Upper lobe of left lung (tissue), 6 donors: ENCODE data around the gene SUGT1. TPM values are rescaled to one million over a fixed set of nuclear protein-coding genes. Genes with fewer than 3 reads are reported as not detected.

Experiments used
- ATAC-seq, 2 donors: fragments of 200-7000 bp; cut with Tn5 transposase; one replicate each; pipeline ENCODE4 v1.9.1; 2022; ENCODE audit warnings: mild to moderate bottlenecking in 2 of 2, moderate library complexity in 2 of 2; ENCODE audit not compliant: low FRiP score in 2 of 2
- DNase-seq, 2 donors: peaks; one replicate each; pipeline ENCODE4 v3.0.0-alpha.2; 2019 to 2020
- H3K27ac ChIP-seq, 4 donors: fragments of 200-600 bp; sonication (generic); one replicate each; pipeline ENCODE4 v1.5.1; 2016 to 2019
- H3K27me3 ChIP-seq, 4 donors: fragments of 200-600 bp; sonication (generic); one replicate each; pipeline ENCODE4 v1.5.1; 2017 to 2019
- H3K36me3 ChIP-seq, 4 donors: fragments of 200-600 bp; sonication (generic); one replicate each; pipeline ENCODE4 v1.5.1; 2016 to 2019
- H3K4me1 ChIP-seq, 4 donors: fragments of 200-600 bp; sonication (generic); one replicate each; pipeline ENCODE4 v1.5.1; 2018 to 2019
- H3K4me3 ChIP-seq, 4 donors: fragments of 200-600 bp; sonication (generic); one replicate each; pipeline ENCODE4 v1.5.1; 2017 to 2019; ENCODE audit warnings: mild to moderate bottlenecking in 2 of 4, moderate library complexity in 1 of 4
- H3K9me3 ChIP-seq, 4 donors: fragments of 200-600 bp; sonication (generic); one replicate each; pipeline ENCODE4 v1.5.1; 2018 to 2019
- EP300 ChIP-seq, 4 donors: sonication (generic); formaldehyde crosslinking; IDR thresholded peaks; one replicate each; pipeline ENCODE4 v1.5.1; 2017; ENCODE audit warnings: antibody characterized with exemption in 4 of 4, control low read depth in 2 of 4
- POLR2A ChIP-seq, 4 donors: fragments of 450-650 bp; IDR thresholded peaks; one replicate each; pipeline ENCODE4 v1.5.1; 2016 to 2017; ENCODE audit warnings: antibody characterized with exemption in 4 of 4, mild to moderate bottlenecking in 2 of 4
- POLR2AphosphoS5 ChIP-seq, 2 donors: sonication (generic); formaldehyde crosslinking; IDR thresholded peaks; one replicate each; pipeline ENCODE4 v1.5.1; 2017; ENCODE audit warnings: antibody characterized with exemption in 2 of 2
- WGBS, 2 donors: methylation state at CpG; one replicate each; pipeline ENCODE4 v1.1.5; 2017 to 2018; 5-methylcytosine and 5-hydroxymethylcytosine counted together
- total RNA-seq, 6 donors: library from RNA; depleted of rRNA in 4 of 6; stranded (reverse); fragments of >200 nt in 4 of 6; gene quantifications; one replicate each; pipeline versions ENCODE4 v1.1.0 to v1.2.1, GENCODE V29; 2016 to 2021
- TF ChIP-seq, protein P1 (sequence below), 6 experiments: fragments of 450-650 bp in 4 of 6; fragments of 200-600 bp in 2 of 6; sonication (generic) in 2 of 6; IDR thresholded peaks; one replicate each; pipeline ENCODE4 v1.5.1; 2016 to 2019; ENCODE audit warnings: antibody characterized with exemption in 6 of 6
- donor health status: DM: no; HTN: no; CAD: no; lungs with moderate emphysema.
- donor health status: DM: no; HTN: yes; CAD: no; lungs with severe emphysema.

Gene SUGT1
- total RNA-seq, 6 donors from 2014 or later = 19.9 to 43.7 (median 28.0) TPM

DNA sequence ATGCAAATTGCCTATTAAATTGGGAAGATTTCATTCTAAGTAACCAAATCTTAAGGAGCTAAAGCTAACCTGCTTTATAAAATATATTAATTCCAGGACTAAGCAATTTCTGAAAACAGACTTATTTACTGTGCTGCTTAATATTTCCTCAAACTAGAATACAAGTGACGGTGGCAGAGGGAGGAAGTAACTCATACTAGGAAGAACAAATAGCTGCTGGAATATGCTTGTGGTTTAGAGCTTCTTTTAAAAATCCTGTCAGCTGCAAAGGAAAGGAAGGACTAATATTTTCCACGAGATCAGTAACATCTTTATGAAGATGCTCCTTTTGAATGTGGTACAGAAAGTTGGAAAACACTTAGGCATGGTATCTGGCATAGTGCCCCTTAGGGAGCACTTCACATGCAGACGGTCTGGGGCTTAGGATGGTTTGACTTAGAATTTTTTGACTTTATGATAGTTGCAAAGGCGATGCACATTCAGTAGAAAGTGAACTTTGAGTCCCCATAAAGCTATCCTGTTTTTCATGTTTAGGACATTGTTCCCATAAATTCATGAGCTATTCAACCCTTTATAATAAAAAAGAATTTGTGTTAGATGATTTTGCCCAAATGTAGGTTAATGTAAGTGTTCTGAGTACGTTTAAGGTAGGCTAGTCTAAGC is 13.8 kb upstream of the SUGT1 start:
- Histone ChIP-seq H3K27me3 (no peaks in the 10 kb centered on the region), H3K9me3 (no peaks in the 10 kb centered on the region), H3K4me3 (no peak overlapping the region), H3K27ac (no peak overlapping the region), H3K4me1 (no peaks in the 10 kb centered on the region), H3K36me3 (peaks cover 2 to 42% (median 13%) of the 10 kb centered on the region in 4 donors)
- 78 to 81% methylated on average over 5 of the region's 5 CpGs for WGBS, 2 donors
- DNase-seq = no peak
- TF ChIP-seq, protein P1, sequence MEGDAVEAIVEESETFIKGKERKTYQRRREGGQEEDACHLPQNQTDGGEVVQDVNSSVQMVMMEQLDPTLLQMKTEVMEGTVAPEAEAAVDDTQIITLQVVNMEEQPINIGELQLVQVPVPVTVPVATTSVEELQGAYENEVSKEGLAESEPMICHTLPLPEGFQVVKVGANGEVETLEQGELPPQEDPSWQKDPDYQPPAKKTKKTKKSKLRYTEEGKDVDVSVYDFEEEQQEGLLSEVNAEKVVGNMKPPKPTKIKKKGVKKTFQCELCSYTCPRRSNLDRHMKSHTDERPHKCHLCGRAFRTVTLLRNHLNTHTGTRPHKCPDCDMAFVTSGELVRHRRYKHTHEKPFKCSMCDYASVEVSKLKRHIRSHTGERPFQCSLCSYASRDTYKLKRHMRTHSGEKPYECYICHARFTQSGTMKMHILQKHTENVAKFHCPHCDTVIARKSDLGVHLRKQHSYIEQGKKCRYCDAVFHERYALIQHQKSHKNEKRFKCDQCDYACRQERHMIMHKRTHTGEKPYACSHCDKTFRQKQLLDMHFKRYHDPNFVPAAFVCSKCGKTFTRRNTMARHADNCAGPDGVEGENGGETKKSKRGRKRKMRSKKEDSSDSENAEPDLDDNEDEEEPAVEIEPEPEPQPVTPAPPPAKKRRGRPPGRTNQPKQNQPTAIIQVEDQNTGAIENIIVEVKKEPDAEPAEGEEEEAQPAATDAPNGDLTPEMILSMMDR (IDR thresholded peaks at IDR 0.05) = no peak
- no peak for TF ChIP-seq POLR2AphosphoS5 (IDR thresholded peaks at IDR 0.05)
- no peak for TF ChIP-seq EP300 (IDR thresholded peaks at IDR 0.05)
- TF ChIP-seq POLR2A (IDR thresholded peaks at IDR 0.05) = no peak
- ATAC-seq = no peak

DNA sequence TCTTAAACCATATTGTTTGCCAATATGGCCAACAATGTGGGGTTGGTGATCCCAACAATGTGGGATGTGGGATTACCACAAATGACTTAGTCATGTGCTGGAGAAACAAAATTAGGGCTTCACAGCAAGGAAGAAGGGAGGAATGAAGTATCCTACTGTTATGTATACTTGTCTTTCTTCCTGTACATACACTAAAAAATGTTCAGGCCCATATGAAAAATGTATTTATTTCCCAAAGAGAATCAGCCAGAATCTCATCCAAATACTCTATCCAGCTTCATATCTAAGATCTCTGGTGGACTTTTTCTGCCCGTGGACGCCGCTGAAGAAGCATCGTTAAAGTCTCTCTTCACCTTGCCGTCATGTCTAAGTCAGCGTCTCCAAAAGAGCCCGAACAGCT is 10.5 kb upstream of the SUGT1 start, which contains the start of gene HNRNPA1L2:
TSS of gene HNRNPA1L2 (plus strand) at position 301 of the 400 bp plus-strand sequence. CDS start at position 363, 62 bp downstream.
- no peaks in the 10 kb centered on the region for H3K4me1 ChIP-seq
- WGBS, 2 donors = 95 to 97% methylated on average over 7 of the region's 7 CpGs
- no peak for ATAC-seq
- no peak within 1 kb of the TSS for H3K4me3 ChIP-seq
- TF ChIP-seq POLR2A (IDR thresholded peaks at IDR 0.05) = no peak
- TF ChIP-seq, protein P1 (IDR thresholded peaks at IDR 0.05) = no peak
- no peak for TF ChIP-seq EP300 (IDR thresholded peaks at IDR 0.05)
- no peak for TF ChIP-seq POLR2AphosphoS5 (IDR thresholded peaks at IDR 0.05)
- H3K27me3 ChIP-seq = no peaks in the 10 kb centered on the region
- no peak within 1 kb of the TSS for H3K27ac ChIP-seq
- peaks cover 2 to 49% (median 13%) of the 10 kb centered on the region in 4 donors for H3K36me3 ChIP-seq
- H3K9me3 ChIP-seq = no peaks in the 10 kb centered on the region
- no peak for DNase-seq

DNA sequence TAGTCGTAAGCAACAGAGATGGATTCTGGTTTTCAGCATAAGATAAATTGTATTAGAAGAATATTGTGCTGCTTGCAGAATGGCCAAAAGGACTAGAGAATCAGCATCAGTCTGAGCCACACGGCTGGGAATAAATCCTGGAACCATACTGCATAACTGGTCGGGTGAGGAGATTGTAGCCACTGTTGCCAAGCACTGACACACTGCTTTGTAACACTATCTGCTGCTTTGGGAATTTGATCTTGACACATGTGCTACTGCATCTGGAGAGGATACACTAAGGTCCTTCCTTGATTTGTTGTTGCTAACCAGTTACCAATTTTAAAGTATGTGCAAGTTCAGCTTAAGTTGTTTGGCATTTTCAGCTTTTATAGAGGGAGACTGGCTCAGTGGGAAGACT is 8.5 kb upstream of the SUGT1 start:
- H3K4me1 ChIP-seq = no peaks in the 10 kb centered on the region
- no peak overlapping the region for H3K27ac ChIP-seq
- no peak for TF ChIP-seq EP300 (IDR thresholded peaks at IDR 0.05)
- TF ChIP-seq, protein P1 (IDR thresholded peaks at IDR 0.05) = no peak
- TF ChIP-seq POLR2AphosphoS5 (IDR thresholded peaks at IDR 0.05) = no peak
- TF ChIP-seq POLR2A (IDR thresholded peaks at IDR 0.05) = no peak
- no peaks in the 10 kb centered on the region for H3K27me3 ChIP-seq
- DNase-seq = no peak
- 88 to 90% methylated on average over 3 of the region's 3 CpGs for WGBS, 2 donors
- no peak overlapping the region for H3K4me3 ChIP-seq
- no peaks in the 10 kb centered on the region for H3K9me3 ChIP-seq
- H3K36me3 ChIP-seq = peaks cover 2 to 37% (median 8%) of the 10 kb centered on the region in 4 donors
- peak in 1 of 2 donors; percentile 67 for ATAC-seq

DNA sequence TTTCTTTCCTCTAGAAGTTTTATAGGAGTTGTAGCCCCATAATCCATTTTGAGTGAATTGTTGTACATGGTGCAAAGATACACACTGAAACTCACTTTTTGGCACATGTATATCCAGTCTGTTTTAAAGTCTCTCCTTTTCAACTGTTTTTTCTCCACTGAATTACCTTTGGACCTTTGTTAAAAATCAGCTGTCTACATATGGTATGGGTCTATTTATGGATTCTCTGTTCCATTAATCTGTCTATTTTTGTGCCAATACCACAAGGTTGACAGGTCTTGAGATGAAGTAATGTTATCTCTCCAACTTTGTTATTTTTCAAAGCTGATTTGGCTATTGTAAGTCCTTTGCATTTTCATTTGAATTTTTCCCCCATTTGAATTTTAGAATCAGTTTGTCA is 5.7 kb upstream of the SUGT1 start:
- Histone ChIP-seq H3K36me3 (peaks cover 0 to 24% (median 3%) of the 10 kb centered on the region in 4 donors), H3K4me1 (peaks cover 11 to 13% (median 12%) of the 10 kb centered on the region in 4 donors)
- ATAC-seq = no peak

More for the DNA sequence above, 5.7 kb upstream of the SUGT1 start:
- no peak for DNase-seq
- H3K27ac ChIP-seq = no peak overlapping the region
- no peak overlapping the region for H3K4me3 ChIP-seq
- H3K27me3 ChIP-seq = no peaks in the 10 kb centered on the region
- TF ChIP-seq, protein P1 (IDR thresholded peaks at IDR 0.05) = no peak
- no peak for TF ChIP-seq EP300 (IDR thresholded peaks at IDR 0.05)
- TF ChIP-seq POLR2A (IDR thresholded peaks at IDR 0.05) = no peak
- no peak for TF ChIP-seq POLR2AphosphoS5 (IDR thresholded peaks at IDR 0.05)
- no peaks in the 10 kb centered on the region for H3K9me3 ChIP-seq
